Measurements from ENCODE around the gene MRPL51.

DNA sequence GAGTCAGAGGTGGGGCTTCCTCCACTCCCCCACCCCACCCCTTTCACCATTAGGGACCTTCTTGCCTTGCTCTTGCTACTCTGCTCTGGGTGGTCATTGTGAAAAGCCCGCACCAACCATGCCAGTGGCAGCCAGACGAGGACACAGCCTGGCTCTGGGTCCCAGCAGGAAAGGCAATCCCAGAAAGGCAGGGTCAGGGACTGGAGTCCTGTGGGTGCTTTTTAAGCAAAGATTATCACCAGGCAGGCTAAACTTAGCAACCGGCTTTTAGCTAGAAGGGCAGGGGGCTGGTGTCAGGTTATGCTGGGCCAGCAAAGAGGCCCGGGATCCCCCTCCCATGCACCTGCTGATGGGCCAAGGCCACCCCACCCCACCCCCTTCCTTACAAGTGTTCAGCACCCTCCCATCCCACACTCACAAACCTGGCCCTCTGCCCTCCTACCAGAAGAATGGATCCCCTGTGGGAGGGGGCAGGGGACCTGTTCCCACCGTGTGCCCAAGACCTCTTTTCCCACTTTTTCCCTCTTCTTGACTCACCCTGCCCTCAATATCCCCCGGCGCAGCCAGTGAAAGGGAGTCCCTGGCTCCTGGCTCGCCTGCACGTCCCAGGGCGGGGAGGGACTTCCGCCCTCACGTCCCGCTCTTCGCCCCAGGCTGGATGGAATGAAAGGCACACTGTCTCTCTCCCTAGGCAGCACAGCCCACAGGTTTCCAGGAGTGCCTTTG lies 40.0 kb upstream of the MRPL51 start:
- TF ChIP-seq EP300 (IDR thresholded peaks at IDR 0.05; ENCODE audit: borderline replicate concordance) (no peak), YY1 (IDR thresholded peaks at IDR 0.05; ENCODE audit: low read depth) (no peak; the same call in 1 of the 2 replicates), ZBTB7A (IDR thresholded peaks at IDR 0.05; ENCODE audit: low read depth) (peak; percentile 17; the same call in 1 of the 2 replicates), TAF1 (IDR thresholded peaks at IDR 0.05; ENCODE audit: low read depth) (no peak), RAD21 (IDR thresholded peaks at IDR 0.05; ENCODE audit: low read depth) (no peak), TEAD4 (IDR thresholded peaks at IDR 0.05) (no peak)
- TF ChIP-seq, protein P1, sequence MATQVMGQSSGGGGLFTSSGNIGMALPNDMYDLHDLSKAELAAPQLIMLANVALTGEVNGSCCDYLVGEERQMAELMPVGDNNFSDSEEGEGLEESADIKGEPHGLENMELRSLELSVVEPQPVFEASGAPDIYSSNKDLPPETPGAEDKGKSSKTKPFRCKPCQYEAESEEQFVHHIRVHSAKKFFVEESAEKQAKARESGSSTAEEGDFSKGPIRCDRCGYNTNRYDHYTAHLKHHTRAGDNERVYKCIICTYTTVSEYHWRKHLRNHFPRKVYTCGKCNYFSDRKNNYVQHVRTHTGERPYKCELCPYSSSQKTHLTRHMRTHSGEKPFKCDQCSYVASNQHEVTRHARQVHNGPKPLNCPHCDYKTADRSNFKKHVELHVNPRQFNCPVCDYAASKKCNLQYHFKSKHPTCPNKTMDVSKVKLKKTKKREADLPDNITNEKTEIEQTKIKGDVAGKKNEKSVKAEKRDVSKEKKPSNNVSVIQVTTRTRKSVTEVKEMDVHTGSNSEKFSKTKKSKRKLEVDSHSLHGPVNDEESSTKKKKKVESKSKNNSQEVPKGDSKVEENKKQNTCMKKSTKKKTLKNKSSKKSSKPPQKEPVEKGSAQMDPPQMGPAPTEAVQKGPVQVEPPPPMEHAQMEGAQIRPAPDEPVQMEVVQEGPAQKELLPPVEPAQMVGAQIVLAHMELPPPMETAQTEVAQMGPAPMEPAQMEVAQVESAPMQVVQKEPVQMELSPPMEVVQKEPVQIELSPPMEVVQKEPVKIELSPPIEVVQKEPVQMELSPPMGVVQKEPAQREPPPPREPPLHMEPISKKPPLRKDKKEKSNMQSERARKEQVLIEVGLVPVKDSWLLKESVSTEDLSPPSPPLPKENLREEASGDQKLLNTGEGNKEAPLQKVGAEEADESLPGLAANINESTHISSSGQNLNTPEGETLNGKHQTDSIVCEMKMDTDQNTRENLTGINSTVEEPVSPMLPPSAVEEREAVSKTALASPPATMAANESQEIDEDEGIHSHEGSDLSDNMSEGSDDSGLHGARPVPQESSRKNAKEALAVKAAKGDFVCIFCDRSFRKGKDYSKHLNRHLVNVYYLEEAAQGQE (IDR thresholded peaks at IDR 0.05; ENCODE audit: low read depth) = no peak
- TF ChIP-seq, protein P2, sequence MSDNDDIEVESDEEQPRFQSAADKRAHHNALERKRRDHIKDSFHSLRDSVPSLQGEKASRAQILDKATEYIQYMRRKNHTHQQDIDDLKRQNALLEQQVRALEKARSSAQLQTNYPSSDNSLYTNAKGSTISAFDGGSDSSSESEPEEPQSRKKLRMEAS (IDR thresholded peaks at IDR 0.05) = peak; percentile 33; the same call in 1 of the 2 replicates

All from Ishikawa (cell line).